Epithelial cell of prostate (primary cell): ENCODE results near the gene GPRIN1.

ENCODE experiments used
- DNase-seq: peaks from one replicate; pipeline ENCODE4 v3.0.0-alpha.2; 2011; ENCODE audit warnings: low read depth, low spot score
- H3K27ac ChIP-seq: fragments of 450-650 bp; 2 replicates; pipeline ENCODE4 v1.5.1; 2017; ENCODE audit warnings: mild to moderate bottlenecking

The GPRIN1 gene

GRCh38 chr5:176643491-176644219 is 33.7 kb upstream of the GPRIN1 start:
- no peak overlapping the region for H3K27ac ChIP-seq
- DNase-seq: no peak

- no peak for DNase-seq
Observed at GRCh38 chr5:176642675-176643490, 32.9 kb upstream of the GPRIN1 start.

GRCh38 chr5:176640616-176641015 is 30.7 kb upstream of the GPRIN1 start:
- DNase-seq: no peak
- no peak overlapping the region for H3K27ac ChIP-seq

More at GRCh38 chr5:176642675-176643490, 32.9 kb upstream of the GPRIN1 start:
- H3K27ac ChIP-seq: no peak overlapping the region

- DNase-seq: no peak
- H3K27ac ChIP-seq: no peak overlapping the region
Observed at GRCh38 chr5:176639981-176640380, 30.0 kb upstream of the GPRIN1 start.

- no peak for DNase-seq
- H3K27ac ChIP-seq: no peak overlapping the region
Observed at GRCh38 chr5:176639208-176639607, 29.3 kb upstream of the GPRIN1 start.

- no peak overlapping the region for H3K27ac ChIP-seq
- no peak for DNase-seq
Observed at GRCh38 chr5:176638437-176638836, 28.5 kb upstream of the GPRIN1 start.

GRCh38 chr5:176637556-176637955 is 27.6 kb upstream of the GPRIN1 start:
- DNase-seq: no peak

GRCh38 chr5:176636426-176636825 is 26.5 kb upstream of the GPRIN1 start:
- no peak for DNase-seq
- H3K27ac ChIP-seq: no peak overlapping the region

More at GRCh38 chr5:176637556-176637955, 27.6 kb upstream of the GPRIN1 start:
- no peak overlapping the region for H3K27ac ChIP-seq

GRCh38 chr5:176633598-176633997 is 23.6 kb upstream of the GPRIN1 start:
- no peak for DNase-seq
- no peak overlapping the region for H3K27ac ChIP-seq

- no peak overlapping the region for H3K27ac ChIP-seq
- DNase-seq: no peak
Observed at GRCh38 chr5:176632745-176633144, 22.8 kb upstream of the GPRIN1 start.

GRCh38 chr5:176631383-176632200 is 21.6 kb upstream of the GPRIN1 start:
- DNase-seq: no peak
- H3K27ac ChIP-seq: no peak overlapping the region

- no peak for DNase-seq
- H3K27ac ChIP-seq: no peak overlapping the region
Observed at GRCh38 chr5:176630681-176631222, 20.8 kb upstream of the GPRIN1 start.

GRCh38 chr5:176629853-176630680 is 20.1 kb upstream of the GPRIN1 start, which contains the start of the genes EIF4E1B and SNCB:
Gene EIF4E1B (plus strand): TSS chr5:176630675. CDS start chr5:176642788, 12,113 bp downstream.
Gene SNCB (minus strand): TSS chr5:176630534. CDS start chr5:176629654, 880 bp downstream.
- DNase-seq: no peak

GRCh38 chr5:176629317-176629852 is 19.4 kb upstream of the GPRIN1 start:
- H3K27ac ChIP-seq: no peak overlapping the region
- DNase-seq: no peak

More at GRCh38 chr5:176629853-176630680, 20.1 kb upstream of the GPRIN1 start, which contains the start of the genes EIF4E1B and SNCB:
- H3K27ac ChIP-seq: no peak within 1 kb of the TSS

GRCh38 chr5:176628406-176629228 is 18.7 kb upstream of the GPRIN1 start:
- H3K27ac ChIP-seq: no peak overlapping the region
- no peak for DNase-seq

- H3K27ac ChIP-seq: no peak overlapping the region
- DNase-seq: no peak
Observed at GRCh38 chr5:176627582-176627981, 17.6 kb upstream of the GPRIN1 start.

GRCh38 chr5:176626876-176627236 is 16.9 kb upstream of the GPRIN1 start:
- no peak for DNase-seq
- no peak overlapping the region for H3K27ac ChIP-seq
